ENCODE data around the gene TMEM245.
A peak's percentile ranks its signal among the peaks of the same experiment; 100 is the strongest.

The TMEM245 gene

DNA sequence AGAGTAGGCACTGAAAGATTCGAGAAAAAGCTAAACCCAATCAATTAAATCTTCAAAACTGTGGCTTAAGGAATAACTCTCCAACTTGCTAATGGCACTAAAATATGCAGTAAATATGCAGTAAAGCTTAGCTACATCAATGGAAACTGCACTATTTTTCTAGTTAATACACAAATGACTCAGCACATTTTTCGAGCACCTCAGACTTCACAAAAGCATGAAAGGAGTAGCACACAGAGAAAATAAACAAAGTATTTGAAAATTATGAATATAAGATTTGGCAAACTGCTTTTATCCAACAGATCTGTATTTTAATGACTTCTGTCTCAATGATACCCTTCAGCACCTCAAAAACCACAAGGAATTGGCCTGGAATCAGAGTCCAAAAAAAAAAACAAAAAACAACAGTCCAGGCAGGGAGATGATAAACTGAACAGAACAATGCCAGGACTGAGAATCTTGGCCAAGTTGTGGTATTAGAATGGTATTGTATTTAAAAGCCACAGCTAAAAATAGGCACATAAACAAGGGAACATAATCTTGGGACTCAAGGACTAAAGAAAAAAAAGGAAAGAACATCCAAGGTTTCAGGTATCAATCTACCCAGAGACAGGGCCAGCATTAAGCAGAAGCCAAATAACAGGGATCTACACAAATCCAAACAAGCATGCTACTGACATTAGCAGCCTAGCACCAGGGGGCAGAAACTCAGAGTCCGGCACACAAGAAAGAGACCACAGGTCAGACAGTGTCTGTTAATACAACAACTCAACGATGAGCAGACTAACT, 21.4 kb downstream of the TMEM245 start:
- Histone ChIP-seq H3K9me3 (ENCODE audit: control insufficient read depth, insufficient read depth, low read depth, low read length) (no peaks in the 10 kb centered on the region), H3K36me3 (ENCODE audit: control insufficient read depth in 2 of 2, insufficient read depth in 1 of 2, low read length in 2 of 2) (peaks cover 0 to 46% of the 10 kb centered on the region in 2 experiments; a peak in 1 of 3 replicates), H3K4me3 (ENCODE audit: low read depth, low read length) (no peak overlapping the region), H3K4me1 (ENCODE audit: control insufficient read depth, insufficient read depth, low read length) (peaks cover 14% of the 10 kb centered on the region), H3K27ac (ENCODE audit: extremely low read depth, low read depth, low read length) (peak overlapping the region; percentile 50)
- ChIA-PET CTCF (interaction anchor here (0.6 to 0.9 kb wide), 4 partner anchors 9 to 28 kb away, joined by 3 to 5 read pairs (median 4); no protein-coding TSS in a partner anchor), POLR2A (interaction anchor here (0.7 kb wide), 1 partner anchor 827 kb away, joined by 3 read pairs; no protein-coding TSS in a partner anchor)
- no peak for TF ChIP-seq REST (tag by site-specific recombination; IDR thresholded peaks at IDR 0.05)
- TF ChIP-seq ZNF266 (tag by site-specific recombination; IDR thresholded peaks at IDR 0.05; ENCODE audit: low read depth): no peak
- no peak for TF ChIP-seq ZFP37 (tag by site-specific recombination; IDR thresholded peaks at IDR 0.05)
- TF ChIP-seq, protein P1, sequence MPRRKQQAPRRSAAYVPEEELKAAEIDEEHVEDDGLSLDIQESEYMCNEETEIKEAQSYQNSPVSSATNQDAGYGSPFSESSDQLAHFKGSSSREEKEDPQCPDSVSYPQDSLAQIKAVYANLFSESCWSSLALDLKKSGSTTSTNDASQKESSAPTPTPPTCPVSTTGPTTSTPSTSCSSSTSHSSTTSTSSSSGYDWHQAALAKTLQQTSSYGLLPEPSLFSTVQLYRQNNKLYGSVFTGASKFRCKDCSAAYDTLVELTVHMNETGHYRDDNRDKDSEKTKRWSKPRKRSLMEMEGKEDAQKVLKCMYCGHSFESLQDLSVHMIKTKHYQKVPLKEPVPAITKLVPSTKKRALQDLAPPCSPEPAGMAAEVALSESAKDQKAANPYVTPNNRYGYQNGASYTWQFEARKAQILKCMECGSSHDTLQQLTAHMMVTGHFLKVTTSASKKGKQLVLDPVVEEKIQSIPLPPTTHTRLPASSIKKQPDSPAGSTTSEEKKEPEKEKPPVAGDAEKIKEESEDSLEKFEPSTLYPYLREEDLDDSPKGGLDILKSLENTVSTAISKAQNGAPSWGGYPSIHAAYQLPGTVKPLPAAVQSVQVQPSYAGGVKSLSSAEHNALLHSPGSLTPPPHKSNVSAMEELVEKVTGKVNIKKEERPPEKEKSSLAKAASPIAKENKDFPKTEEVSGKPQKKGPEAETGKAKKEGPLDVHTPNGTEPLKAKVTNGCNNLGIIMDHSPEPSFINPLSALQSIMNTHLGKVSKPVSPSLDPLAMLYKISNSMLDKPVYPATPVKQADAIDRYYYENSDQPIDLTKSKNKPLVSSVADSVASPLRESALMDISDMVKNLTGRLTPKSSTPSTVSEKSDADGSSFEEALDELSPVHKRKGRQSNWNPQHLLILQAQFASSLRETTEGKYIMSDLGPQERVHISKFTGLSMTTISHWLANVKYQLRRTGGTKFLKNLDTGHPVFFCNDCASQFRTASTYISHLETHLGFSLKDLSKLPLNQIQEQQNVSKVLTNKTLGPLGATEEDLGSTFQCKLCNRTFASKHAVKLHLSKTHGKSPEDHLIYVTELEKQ (tag by site-specific recombination; IDR thresholded peaks at IDR 0.05; ENCODE audit: borderline replicate concordance): no peak
- TF ChIP-seq ZNF747 (tag by site-specific recombination; IDR thresholded peaks at IDR 0.05): no peak
- TF ChIP-seq ZNF677 (tag by site-specific recombination; IDR thresholded peaks at IDR 0.05): no peak
- peak; percentile 49; the same call in 1 of the 2 replicates for TF ChIP-seq OSR2 (tag by site-specific recombination; IDR thresholded peaks at IDR 0.05)
- TF ChIP-seq, protein P2, sequence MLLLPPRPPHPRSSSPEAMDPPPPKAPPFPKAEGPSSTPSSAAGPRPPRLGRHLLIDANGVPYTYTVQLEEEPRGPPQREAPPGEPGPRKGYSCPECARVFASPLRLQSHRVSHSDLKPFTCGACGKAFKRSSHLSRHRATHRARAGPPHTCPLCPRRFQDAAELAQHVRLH (tag by site-specific recombination; IDR thresholded peaks at IDR 0.05): no peak
- TF ChIP-seq FEZF1 (tag by site-specific recombination; IDR thresholded peaks at IDR 0.05): peak; percentile 83
- TF ChIP-seq, protein P3, sequence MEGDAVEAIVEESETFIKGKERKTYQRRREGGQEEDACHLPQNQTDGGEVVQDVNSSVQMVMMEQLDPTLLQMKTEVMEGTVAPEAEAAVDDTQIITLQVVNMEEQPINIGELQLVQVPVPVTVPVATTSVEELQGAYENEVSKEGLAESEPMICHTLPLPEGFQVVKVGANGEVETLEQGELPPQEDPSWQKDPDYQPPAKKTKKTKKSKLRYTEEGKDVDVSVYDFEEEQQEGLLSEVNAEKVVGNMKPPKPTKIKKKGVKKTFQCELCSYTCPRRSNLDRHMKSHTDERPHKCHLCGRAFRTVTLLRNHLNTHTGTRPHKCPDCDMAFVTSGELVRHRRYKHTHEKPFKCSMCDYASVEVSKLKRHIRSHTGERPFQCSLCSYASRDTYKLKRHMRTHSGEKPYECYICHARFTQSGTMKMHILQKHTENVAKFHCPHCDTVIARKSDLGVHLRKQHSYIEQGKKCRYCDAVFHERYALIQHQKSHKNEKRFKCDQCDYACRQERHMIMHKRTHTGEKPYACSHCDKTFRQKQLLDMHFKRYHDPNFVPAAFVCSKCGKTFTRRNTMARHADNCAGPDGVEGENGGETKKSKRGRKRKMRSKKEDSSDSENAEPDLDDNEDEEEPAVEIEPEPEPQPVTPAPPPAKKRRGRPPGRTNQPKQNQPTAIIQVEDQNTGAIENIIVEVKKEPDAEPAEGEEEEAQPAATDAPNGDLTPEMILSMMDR (tag by site-specific recombination; IDR thresholded peaks at IDR 0.05): peak; percentile 21; the same call in 1 of the 2 replicates
- TF ChIP-seq PRDM6 (tag by site-specific recombination; IDR thresholded peaks at IDR 0.05): peak; percentile 81
- no peak for TF ChIP-seq ZNF311 (tag by site-specific recombination; IDR thresholded peaks at IDR 0.05; ENCODE audit: borderline replicate concordance)
- no peak for TF ChIP-seq ZNF211 (tag by site-specific recombination; IDR thresholded peaks at IDR 0.05; ENCODE audit: low read depth)
- no peak for TF ChIP-seq SALL2 (tag by site-specific recombination; IDR thresholded peaks at IDR 0.05; ENCODE audit: borderline replicate concordance)
- TF ChIP-seq GLIS2 (tag by site-specific recombination; IDR thresholded peaks at IDR 0.05): no peak
- no peak for TF ChIP-seq ZNF670 (tag by site-specific recombination; IDR thresholded peaks at IDR 0.05; ENCODE audit: low read depth)
- no peak for TF ChIP-seq ZNF248 (tag by site-specific recombination; IDR thresholded peaks at IDR 0.05)
- TF ChIP-seq ZNF350 (tag by site-specific recombination; IDR thresholded peaks at IDR 0.05): no peak
- TF ChIP-seq ZSCAN30 (tag by site-specific recombination; IDR thresholded peaks at IDR 0.05): no peak
- TF ChIP-seq ZNF600 (tag by site-specific recombination; IDR thresholded peaks at IDR 0.05): peak; percentile 35; the same call in 1 of the 2 replicates
- TF ChIP-seq ZBTB17 (tag by site-specific recombination; IDR thresholded peaks at IDR 0.05): no peak
- no peak for TF ChIP-seq GLIS1 (tag by site-specific recombination; IDR thresholded peaks at IDR 0.05)
- TF ChIP-seq ZNF19 (tag by site-specific recombination; IDR thresholded peaks at IDR 0.05; ENCODE audit: low read depth): no peak
- no peak for TF ChIP-seq MYNN (tag by site-specific recombination; IDR thresholded peaks at IDR 0.05; ENCODE audit: borderline replicate concordance)
- no peak for TF ChIP-seq ZNF830 (tag by site-specific recombination; IDR thresholded peaks at IDR 0.05; ENCODE audit: low read depth)
- TF ChIP-seq ZNF701 (tag by site-specific recombination; IDR thresholded peaks at IDR 0.05): no peak
- no peak for TF ChIP-seq MZF1 (tag by site-specific recombination; IDR thresholded peaks at IDR 0.05; ENCODE audit: borderline replicate concordance)
